Stimulated activated CD8-positive, alpha-beta memory T cell treated with anti-CD3 and anti-CD28 coated beads, Interleukin-4, amount 100 ng/mL, for 4 hours (primary cell): Measurements from ENCODE around the gene PRR20B.
"Not testable (repeated sequence)": the region's sequence is repeated elsewhere in the genome, so short reads cannot be mapped to it uniquely, and the experiment has no call there.

Experiments used
- DNase-seq, 2 donors: peaks; one replicate each; pipeline ENCODE4 v3.0.0-alpha.2; 2020; ENCODE audit warnings: low read depth in 2 of 2, low spot score in 1 of 2

The PRR20B gene

DNA sequence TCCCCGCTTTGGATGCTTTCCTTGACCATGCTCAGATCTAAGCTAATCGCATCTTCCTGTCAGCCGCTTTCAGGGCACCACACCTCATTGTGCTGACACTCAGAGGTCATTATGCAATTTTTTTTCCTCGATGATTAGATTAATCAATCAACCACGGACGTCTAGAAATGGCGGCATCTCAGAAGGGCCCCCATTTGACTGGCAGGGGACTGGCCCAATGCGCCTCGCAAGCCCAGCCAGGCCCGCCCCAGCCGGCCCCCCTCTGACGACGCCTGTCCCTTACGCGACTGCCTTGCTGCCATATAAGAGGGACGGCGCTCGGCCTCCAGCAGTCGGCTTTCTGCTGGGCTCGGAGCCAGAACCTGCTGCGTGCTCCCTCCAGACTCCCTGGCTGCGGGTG is at the start of gene PRR20B:
TSS of gene PRR20B (plus strand) at position 301 of the 400 bp plus-strand sequence. CDS start 387 bp downstream, outside the sequence.
- DNase-seq: not testable (repeated sequence)

DNA sequence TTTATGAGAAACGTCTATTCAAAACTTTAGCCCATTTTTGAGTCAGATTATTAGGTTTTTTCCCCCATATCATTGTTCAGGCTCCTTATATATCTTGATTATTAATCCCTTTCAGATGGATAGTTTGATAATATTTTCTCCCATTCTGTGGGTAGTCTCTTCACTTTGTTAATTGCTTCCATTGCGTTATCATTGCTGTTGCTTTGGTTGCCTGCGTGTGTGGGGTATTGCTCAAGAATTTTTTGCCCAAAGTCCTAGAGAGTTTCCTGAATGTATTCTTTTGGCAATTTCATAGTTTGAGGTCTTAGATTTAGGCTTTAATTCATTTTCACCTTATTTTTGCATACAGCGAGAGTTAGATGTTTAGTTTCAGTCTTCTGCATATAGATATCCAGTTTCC is 32.3 kb upstream of the PRR20B start:
- no peak for DNase-seq

DNA sequence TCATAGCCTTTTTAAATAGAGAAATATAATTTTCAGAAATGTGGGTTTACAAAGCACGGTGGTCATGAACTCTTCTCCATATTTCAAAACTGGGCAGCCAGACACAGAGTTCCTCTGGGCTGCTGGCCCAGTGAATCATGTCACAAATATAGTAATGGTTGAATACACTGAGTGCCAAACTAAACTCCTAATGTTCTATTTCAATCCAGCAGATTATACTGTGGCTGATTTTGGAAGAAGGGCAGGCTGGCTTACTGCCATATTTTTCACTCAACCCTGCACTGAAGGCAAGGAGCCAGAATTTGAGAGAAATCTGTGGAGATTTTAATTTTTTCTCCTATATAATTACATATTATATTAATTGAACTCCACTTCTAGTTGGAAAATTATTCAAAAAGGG is 23.6 kb upstream of the PRR20B start:
- no peak for DNase-seq

DNA sequence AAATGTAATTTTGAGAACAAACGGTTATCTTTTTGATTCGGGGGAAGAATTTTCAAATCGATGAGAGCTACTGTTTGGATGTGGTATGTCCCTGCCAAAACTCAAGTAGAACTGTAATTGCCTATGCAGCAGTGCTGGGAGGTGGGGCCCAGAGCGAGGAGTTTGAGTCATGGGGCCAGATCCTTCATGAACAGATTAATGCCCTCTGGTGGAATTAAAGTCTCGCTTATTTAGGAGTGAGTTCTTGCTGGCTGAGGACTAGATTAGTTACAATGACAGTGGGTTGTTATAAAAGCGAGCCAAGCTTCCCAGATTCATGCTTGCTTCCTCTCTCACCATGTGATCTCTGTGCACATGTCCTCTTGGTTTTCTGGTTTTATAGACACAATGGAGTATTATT is 18.4 kb upstream of the PRR20B start:
- DNase-seq: no peak

DNA sequence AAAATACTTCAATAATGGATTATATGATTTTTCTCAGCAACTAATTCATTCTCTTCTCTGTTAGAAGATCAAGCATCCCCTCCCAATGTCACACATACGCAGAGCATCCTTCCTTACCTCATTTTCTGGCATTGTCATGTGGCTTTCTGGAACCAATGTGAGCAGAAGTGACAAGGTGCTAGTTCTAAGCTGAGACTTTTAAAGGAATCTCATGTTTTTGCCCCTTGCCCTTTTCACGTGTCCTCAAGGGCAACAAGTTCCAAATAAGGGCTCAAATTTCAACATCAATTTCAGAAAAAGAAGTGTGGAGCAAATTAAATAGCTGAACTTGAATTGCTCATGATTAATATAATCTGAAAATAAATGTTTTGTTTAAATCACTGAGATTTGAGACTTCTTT is 11.2 kb upstream of the PRR20B start:
- DNase-seq: no peak

DNA sequence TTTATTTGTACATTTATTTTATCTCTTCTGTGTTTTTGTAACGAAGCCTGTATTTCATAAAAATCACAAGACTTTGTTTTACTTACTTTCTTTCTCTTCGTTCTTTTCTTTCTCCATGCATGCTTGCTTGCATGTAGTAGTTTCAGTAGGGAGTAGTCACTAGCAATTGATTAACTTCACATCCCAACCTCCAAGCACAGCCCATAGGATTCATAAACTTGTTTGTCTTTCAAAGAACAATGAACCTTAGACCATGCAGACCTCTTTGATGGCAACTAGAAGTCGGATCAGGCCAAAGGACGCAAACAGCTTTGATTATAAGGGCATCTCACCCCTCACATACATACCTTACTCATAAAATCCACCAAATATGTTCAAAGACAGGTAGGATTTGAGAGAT is 9.7 kb upstream of the PRR20B start:
- no peak for DNase-seq

DNA sequence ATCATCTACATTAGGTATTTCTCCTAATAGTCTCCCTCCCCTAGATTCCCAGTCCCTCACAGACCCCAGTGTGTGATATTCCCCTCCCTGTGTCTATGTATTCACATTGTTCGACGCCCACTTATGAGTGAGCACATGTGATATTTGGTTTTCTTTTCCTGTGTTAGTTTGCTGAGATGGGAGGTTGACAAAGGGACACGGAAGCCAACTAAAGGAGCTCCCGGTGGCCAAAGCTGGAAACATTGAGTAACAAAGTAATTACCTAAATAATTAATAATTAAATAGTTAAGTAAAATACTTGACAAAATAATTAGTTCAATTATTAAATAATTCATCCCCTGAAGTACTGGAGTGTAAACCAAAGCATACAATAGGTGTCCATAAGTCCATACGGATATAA is 8.3 kb upstream of the PRR20B start:
- no peak for DNase-seq

DNA sequence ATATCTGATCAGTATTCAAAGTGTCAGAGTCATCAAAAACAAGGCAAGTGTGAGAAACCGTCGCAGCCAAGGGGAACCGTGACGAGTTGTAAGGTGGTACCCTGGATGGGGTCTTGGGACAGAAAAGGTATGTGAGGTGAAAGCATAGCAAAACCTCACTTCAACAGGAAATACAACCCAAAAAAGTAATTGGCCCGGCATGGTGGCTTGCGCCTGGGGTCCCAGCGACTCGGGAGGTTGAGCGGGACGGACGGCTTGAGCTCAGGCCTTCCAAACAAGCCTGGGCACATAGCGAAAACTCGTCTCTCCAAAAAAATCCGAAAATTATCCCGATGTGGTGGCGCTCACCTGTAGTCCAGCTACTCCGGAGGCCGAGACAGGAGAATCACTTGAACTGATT is 7.5 kb upstream of the PRR20B start:
- DNase-seq: not testable (repeated sequence)

DNA sequence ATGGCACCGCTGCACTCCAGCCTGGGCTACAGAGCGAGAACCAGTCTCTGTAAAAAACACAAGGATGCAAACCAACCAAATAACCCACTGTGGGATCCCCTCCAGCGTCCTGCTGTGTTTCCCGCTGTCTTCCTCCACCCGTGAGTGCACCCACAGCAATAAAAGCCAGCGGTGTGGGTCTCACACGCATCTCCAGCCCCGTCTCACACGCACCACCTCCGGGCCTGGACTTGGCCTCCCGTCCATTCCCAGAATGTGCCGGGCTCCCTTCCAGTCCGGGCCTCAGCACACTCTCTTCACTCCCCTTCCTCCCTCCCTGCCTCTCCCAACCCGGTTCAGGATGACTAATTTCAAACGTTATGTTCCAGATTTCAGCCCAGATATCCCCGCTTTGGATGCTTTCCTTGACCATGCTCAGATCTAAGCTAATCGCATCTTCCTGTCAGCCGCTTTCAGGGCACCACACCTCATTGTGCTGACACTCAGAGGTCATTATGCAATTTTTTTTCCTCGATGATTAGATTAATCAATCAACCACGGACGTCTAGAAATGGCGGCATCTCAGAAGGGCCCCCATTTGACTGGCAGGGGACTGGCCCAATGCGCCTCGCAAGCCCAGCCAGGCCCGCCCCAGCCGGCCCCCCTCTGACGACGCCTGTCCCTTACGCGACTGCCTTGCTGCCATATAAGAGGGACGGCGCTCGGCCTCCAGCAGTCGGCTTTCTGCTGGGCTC is 6.9 kb upstream of the PRR20B start, which contains the start of gene PRR20A:
TSS of gene PRR20A (plus strand) at position 684 of the 734 bp plus-strand sequence. CDS start 387 bp downstream, outside the sequence.
- not testable (repeated sequence) for DNase-seq

DNA sequence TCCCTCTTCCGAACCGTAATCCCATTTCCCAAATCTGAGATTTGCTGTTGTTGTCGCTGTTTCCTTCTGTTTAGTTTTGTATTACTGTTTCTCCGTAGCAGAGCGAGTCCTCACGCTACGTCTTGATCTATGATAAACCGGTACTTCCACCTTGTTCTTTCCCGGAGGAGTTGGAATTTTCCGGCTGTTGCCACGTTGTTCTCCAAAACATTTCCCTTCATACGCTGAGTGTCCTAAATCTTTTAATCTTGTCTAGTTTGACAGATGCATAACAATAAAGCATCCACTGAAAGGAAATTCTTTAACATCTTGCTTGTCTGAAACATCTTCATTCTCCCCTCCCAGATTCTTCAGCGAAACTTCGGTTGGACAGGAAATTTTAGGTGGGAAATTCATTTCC is 818 bp downstream of the PRR20B start:
- DNase-seq: not testable (repeated sequence)

DNA sequence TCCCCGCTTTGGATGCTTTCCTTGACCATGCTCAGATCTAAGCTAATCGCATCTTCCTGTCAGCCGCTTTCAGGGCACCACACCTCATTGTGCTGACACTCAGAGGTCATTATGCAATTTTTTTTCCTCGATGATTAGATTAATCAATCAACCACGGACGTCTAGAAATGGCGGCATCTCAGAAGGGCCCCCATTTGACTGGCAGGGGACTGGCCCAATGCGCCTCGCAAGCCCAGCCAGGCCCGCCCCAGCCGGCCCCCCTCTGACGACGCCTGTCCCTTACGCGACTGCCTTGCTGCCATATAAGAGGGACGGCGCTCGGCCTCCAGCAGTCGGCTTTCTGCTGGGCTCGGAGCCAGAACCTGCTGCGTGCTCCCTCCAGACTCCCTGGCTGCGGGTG is 6.5 kb downstream of the PRR20B start, which contains the start of gene PRR20C:
TSS of gene PRR20C (plus strand) at position 301 of the 400 bp plus-strand sequence. CDS start 387 bp downstream, outside the sequence.
- not testable (repeated sequence) for DNase-seq

DNA sequence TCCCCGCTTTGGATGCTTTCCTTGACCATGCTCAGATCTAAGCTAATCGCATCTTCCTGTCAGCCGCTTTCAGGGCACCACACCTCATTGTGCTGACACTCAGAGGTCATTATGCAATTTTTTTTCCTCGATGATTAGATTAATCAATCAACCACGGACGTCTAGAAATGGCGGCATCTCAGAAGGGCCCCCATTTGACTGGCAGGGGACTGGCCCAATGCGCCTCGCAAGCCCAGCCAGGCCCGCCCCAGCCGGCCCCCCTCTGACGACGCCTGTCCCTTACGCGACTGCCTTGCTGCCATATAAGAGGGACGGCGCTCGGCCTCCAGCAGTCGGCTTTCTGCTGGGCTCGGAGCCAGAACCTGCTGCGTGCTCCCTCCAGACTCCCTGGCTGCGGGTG is 13.0 kb downstream of the PRR20B start, which contains the start of gene PRR20D:
TSS of gene PRR20D (plus strand) at position 301 of the 400 bp plus-strand sequence. CDS start 387 bp downstream, outside the sequence.
- not testable (repeated sequence) for DNase-seq

DNA sequence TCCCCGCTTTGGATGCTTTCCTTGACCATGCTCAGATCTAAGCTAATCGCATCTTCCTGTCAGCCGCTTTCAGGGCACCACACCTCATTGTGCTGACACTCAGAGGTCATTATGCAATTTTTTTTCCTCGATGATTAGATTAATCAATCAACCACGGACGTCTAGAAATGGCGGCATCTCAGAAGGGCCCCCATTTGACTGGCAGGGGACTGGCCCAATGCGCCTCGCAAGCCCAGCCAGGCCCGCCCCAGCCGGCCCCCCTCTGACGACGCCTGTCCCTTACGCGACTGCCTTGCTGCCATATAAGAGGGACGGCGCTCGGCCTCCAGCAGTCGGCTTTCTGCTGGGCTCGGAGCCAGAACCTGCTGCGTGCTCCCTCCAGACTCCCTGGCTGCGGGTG is 19.6 kb downstream of the PRR20B start, which contains the start of gene PRR20E:
TSS of gene PRR20E (plus strand) at position 301 of the 400 bp plus-strand sequence. CDS start 387 bp downstream, outside the sequence.
- DNase-seq: not testable (repeated sequence)

DNA sequence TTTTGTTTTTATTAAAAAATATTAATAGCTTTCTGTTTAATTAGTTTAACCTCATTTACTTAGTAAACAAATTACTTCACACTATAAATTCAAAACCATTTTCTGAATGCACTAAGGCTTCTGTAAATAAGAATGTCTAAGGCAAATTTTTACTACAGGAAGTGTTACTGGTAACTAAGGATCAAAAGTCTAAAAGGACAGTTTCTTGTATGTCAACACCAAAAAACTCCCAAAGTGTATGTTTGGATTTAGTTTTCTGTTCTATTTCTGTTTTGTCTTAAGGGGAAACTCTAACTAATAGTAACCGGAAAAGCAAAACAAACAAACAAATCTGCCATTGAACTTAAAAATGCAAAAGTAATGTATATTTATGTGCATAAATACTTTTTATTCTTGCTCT is 44.4 kb downstream of the PRR20B start:
- no peak for DNase-seq
